ENCODE results near the gene CBX7. TPM values are rescaled to one million over a fixed set of nuclear protein-coding genes. Genes with fewer than 3 reads are reported as not detected.

CBX7 gene
- total and polyA plus RNA-seq, 2 of the 4 experiments (the other 2 are of a cell fraction) = 0.90 to 3.6 TPM

DNA sequence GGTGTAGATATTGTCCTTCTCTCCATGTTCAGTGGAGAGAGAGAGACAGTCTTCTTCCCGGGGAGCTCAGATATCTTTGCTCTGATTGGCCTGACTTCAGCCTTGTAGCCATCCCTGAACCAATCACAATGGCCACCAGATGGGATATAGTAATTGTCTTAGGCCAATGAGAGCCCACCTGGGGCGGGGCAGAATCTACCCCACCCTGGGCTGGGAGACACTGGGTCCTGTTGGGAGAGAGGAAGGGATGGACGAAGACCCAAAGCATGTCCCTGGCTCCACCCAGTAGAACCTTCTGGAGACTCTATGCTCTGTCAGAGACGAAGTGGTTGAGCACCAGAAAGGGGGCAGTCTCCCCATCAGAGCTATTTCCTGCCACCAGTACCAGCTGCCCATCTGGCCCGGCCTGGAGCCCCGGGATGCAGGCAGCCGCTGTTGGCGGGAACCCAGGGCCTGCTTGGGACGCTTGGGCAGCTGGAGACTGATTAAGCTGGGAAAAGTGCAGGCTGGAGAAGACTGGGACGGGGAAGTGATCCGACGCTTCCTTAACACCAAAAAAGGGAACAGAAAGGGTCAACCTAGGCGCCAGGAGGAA lies 31.6 kb upstream of the CBX7 start (continued):
- TF ChIP-seq FOS (IDR thresholded peaks at IDR 0.05; ENCODE audit: low read depth, low read length) = no peak

DNA sequence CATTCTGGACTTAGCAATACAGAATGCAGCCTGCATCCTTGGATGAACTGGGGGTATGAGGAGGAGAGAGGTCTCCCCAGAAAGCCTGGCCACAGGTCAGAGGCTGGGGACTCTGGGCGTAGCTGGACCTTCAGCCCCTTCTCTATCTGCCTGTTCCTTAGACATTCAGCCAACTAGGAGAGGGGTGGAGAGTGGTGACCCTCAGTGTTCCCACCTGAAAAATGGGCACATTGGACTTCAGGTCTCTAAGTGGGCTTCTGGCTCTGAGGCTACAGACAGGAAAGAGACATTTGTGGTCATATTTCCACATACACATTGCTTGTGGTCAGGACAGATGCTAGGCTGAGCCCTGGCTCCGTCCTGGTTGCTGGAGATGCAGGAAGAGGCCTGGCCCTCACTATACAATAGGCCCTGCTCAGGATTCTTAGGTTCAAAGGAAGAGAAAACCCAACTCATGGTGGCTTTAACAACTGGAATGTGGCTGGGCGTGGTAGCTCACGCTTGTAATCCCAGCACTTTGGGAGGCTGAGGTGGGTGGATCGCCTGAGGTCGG lies 30.1 kb upstream of the CBX7 start:
- no peak for DNase-seq
- Histone ChIP-seq H3K27me3 (ENCODE audit: control insufficient read depth, insufficient read depth, low read length) (no peaks in the 10 kb centered on the region), H3K23ac (ENCODE audit: low read depth, low read length) (no peak overlapping the region), H3K79me1 (ENCODE audit: low read depth in 1 of 2, low read length in 2 of 2) (no peaks in the 10 kb centered on the region), H2AK9ac (replicated peaks; ENCODE audit: low read depth, low read length, poor library complexity) (no peak overlapping the region), H3K27ac (ENCODE audit: insufficient read depth, low read length) (no peak overlapping the region), H4K91ac (ENCODE audit: insufficient read depth, low read depth, low read length) (no peak overlapping the region), H2BK15ac (ENCODE audit: low read depth, low read length) (no peak overlapping the region), H2AFZ (replicated peaks; ENCODE audit: low read length, poor library complexity) (no peak overlapping the region), H3K9me1 (ENCODE audit: insufficient read depth, low read length) (peaks cover 10% of the 10 kb centered on the region), H4K5ac (ENCODE audit: low read depth, low read length) (no peak overlapping the region), H2BK120ac (ENCODE audit: low read depth, low read length) (no peak overlapping the region; the same call in 1 of the 2 replicates), H3K4me2 (ENCODE audit: low read depth, low read length) (no peak overlapping the region), H3K4me3 (ENCODE audit: insufficient read depth, low read depth, low read length) (no peak overlapping the region), H2AK5ac (ENCODE audit: low read depth, low read length) (peak overlapping the region; percentile 64; the same call in 1 of the 2 replicates), H3K4me1 (ENCODE audit: control insufficient read depth, insufficient read depth, low read length) (peaks cover 10% of the 10 kb centered on the region), H4K20me1 (ENCODE audit: insufficient read depth, low read length) (no peaks in the 10 kb centered on the region), H2BK5ac (ENCODE audit: low read depth, low read length, poor library complexity, severe bottlenecking) (no peak overlapping the region), H3K14ac (replicated peaks; ENCODE audit: low read depth, low read length) (no peak overlapping the region), H4K8ac (ENCODE audit: low read depth in 2 of 2, low read length in 2 of 2) (no peak overlapping the region), H3K56ac (ENCODE audit: extremely low read depth, insufficient read depth, low read length) (no peak overlapping the region), H3K4ac (ENCODE audit: low read depth, low read length) (no peak overlapping the region), H2BK20ac (ENCODE audit: low read depth, low read length) (no peak overlapping the region), H3K9ac (ENCODE audit: low read depth, low read length) (no peak overlapping the region), H3K18ac (ENCODE audit: low read depth, low read length) (no peak overlapping the region), H3K36me3 (ENCODE audit: control insufficient read depth, insufficient read depth, low read length) (no peaks in the 10 kb centered on the region), H3K9me3 (ENCODE audit: control insufficient read depth, insufficient read depth, low read length) (0 out of 2 replicates have a peak, but pooled peaks cover 3% of the 10 kb centered on the region)
- WGBS, 2 experiments (ENCODE audit: extremely low coverage in 2 of 2, insufficient read length in 1 of 2) = no CpG with 5 or more reads among the region's 6 CpGs
- ATAC-seq (ENCODE audit: low read depth) = no peak
- intact Hi-C loops (cut with micrococcal nuclease) (no loop called here), in situ Hi-C loops (cut with MboI; ENCODE audit: low sequenced_read_pairs) (no loop called here), dilution Hi-C loops (cut with HindIII; ENCODE audit: low sequenced_read_pairs, unreplicated experiment) (no loop called here)
- CTCF ChIA-PET = no interaction called here
- BruUV-seq (replicated peaks) = no TSS peak
- no peak for TF ChIP-seq POLR2A (IDR thresholded peaks at IDR 0.05; ENCODE audit: low read depth, low read length)
- no peak for TF ChIP-seq BHLHE40 (IDR thresholded peaks at IDR 0.05; ENCODE audit: low read depth, low read length)
- TF ChIP-seq, protein P1, sequence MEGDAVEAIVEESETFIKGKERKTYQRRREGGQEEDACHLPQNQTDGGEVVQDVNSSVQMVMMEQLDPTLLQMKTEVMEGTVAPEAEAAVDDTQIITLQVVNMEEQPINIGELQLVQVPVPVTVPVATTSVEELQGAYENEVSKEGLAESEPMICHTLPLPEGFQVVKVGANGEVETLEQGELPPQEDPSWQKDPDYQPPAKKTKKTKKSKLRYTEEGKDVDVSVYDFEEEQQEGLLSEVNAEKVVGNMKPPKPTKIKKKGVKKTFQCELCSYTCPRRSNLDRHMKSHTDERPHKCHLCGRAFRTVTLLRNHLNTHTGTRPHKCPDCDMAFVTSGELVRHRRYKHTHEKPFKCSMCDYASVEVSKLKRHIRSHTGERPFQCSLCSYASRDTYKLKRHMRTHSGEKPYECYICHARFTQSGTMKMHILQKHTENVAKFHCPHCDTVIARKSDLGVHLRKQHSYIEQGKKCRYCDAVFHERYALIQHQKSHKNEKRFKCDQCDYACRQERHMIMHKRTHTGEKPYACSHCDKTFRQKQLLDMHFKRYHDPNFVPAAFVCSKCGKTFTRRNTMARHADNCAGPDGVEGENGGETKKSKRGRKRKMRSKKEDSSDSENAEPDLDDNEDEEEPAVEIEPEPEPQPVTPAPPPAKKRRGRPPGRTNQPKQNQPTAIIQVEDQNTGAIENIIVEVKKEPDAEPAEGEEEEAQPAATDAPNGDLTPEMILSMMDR (conservative IDR thresholded peaks at IDR 0.05; ENCODE audit: low read depth, low read length) = no peak
- TF ChIP-seq FOS (IDR thresholded peaks at IDR 0.05; ENCODE audit: low read depth, low read length) = no peak
- POLR2A ChIA-PET (ENCODE audit: unreplicated experiment) = no interaction called here

Measured in IMR-90 (cell line).